Endothelial cell of umbilical vein (primary cell): ENCODE data around the gene VPS4A. TPM values are rescaled to one million over a fixed set of nuclear protein-coding genes. Genes with fewer than 3 reads are reported as not detected.

ENCODE experiments used
- BruUV-seq: library from RNA; stranded (reverse); fragments of 400-500 nt; replicated peaks from 2 replicates; lab custom pipeline; 2021; lab: Mats Ljungman, UMichigan
- CTCF ChIA-PET: fragments of 300-600, 350-600 bp; sonication (Branson Sonifier 250); formaldehyde crosslinking; loops from one replicate; lab custom pipeline; 2021; ENCODE audit warnings: antibody characterized with exemption, inconsistent platforms; lab: Charles Lee
- POLR2A ChIA-PET: fragments of 300-600, 350-600 bp; sonication (Branson Sonifier 250); formaldehyde crosslinking; loops from one replicate; lab custom pipeline; 2021; ENCODE audit warnings: antibody characterized with exemption, inconsistent platforms; lab: Charles Lee
- DNase-seq: peaks from one replicate; pipeline ENCODE4 v3.0.0-alpha.2; 2011; ENCODE audit warnings: low read depth, low spot score
- FAIRE-seq: peaks from 2 replicates; lab custom pipeline; 2011; peaks lifted over from hg19 to GRCh38; lab: Jason Lieb, UNC
- H2AFZ ChIP-seq: 2 replicates; pipeline ENCODE4 v1.6.0; 2012; ENCODE audit warnings: low read depth, low read length, control low read depth, inconsistent platforms
- H3K27ac ChIP-seq: 2 replicates; pipeline ENCODE4 v1.5.1; 2011; ENCODE audit warnings: low read depth, mild to moderate bottlenecking, control low read depth, low read length, moderate library complexity; ENCODE audit not compliant: insufficient read depth
- H3K27me3 ChIP-seq, 2 experiments: 2 replicates each; pipeline versions ENCODE4 v1.6.0 to v1.6.1; 2011; ENCODE audit warnings: low read length in 2 of 2, mixed read lengths in 1 of 2; ENCODE audit not compliant: control insufficient read depth in 2 of 2, insufficient read depth in 2 of 2
- H3K36me3 ChIP-seq, 2 experiments: 2 replicates in 1 of 2; 3 replicates in 1 of 2; pipeline ENCODE4 v1.5.1; 2011; ENCODE audit warnings: low read length in 2 of 2, mild to moderate bottlenecking in 1 of 2, moderate library complexity in 1 of 2; ENCODE audit not compliant: control insufficient read depth in 2 of 2, insufficient read depth in 2 of 2; ENCODE audit errors: extremely low read depth in 1 of 2
- H3K4me1 ChIP-seq: 3 replicates; pipeline ENCODE4 v1.5.1; 2011; ENCODE audit warnings: mild to moderate bottlenecking, low read length; ENCODE audit not compliant: control insufficient read depth, insufficient read depth; ENCODE audit errors: extremely low read depth
- H3K4me2 ChIP-seq: 2 replicates; pipeline ENCODE4 v1.6.1; 2011; ENCODE audit warnings: low read length, control low read depth, mixed read lengths; ENCODE audit not compliant: insufficient read depth
- H3K4me3 ChIP-seq, 3 experiments: fragments of 200-600 bp in 1 of 3; sonication (generic), shearing (Covaris generic) in 1 of 3; replicated peaks in 1 of 3; 2 replicates each; pipeline ENCODE4 v1.5.1; 2011 to 2016; ENCODE audit warnings: control low read depth in 3 of 3, low read length in 3 of 3, mild to moderate bottlenecking in 2 of 3, inconsistent platforms in 1 of 3, low read depth in 1 of 3, moderate library complexity in 1 of 3; ENCODE audit not compliant: insufficient read depth in 1 of 3
- H3K79me2 ChIP-seq: 2 replicates; pipeline ENCODE4 v1.6.0; 2012; ENCODE audit warnings: low read length, inconsistent platforms; ENCODE audit not compliant: control insufficient read depth, insufficient read depth
- H3K9ac ChIP-seq: replicated peaks from 2 replicates; pipeline ENCODE3; 2011; ENCODE audit warnings: low read length, control low read depth; ENCODE audit not compliant: insufficient read depth; ENCODE audit errors: extremely low read depth
- H3K9me1 ChIP-seq: replicated peaks from 3 replicates; pipeline ENCODE4 v1.6.0; 2011; ENCODE audit warnings: mild to moderate bottlenecking, low read length; ENCODE audit not compliant: control insufficient read depth, insufficient read depth; ENCODE audit errors: extremely low read depth
- H3K9me3 ChIP-seq: replicated peaks from 2 replicates; pipeline ENCODE4 v1.5.1; 2012; ENCODE audit warnings: low read length, inconsistent platforms; ENCODE audit not compliant: control insufficient read depth, insufficient read depth
- H4K20me1 ChIP-seq: replicated peaks from 2 replicates; pipeline ENCODE3; 2011; ENCODE audit warnings: mild to moderate bottlenecking, low read length; ENCODE audit not compliant: control insufficient read depth, insufficient read depth; ENCODE audit errors: extremely low read depth
- CTCF ChIP-seq, 2 donors: IDR thresholded peaks; 1 replicate in 1 of 2; 2 replicates in 1 of 2; pipeline ENCODE4 v1.5.1; 2011; ENCODE audit warnings: low read length in 2 of 2, mild to moderate bottlenecking in 2 of 2, moderate library complexity in 2 of 2, control low read depth in 1 of 2, inconsistent platforms in 1 of 2, low read depth in 1 of 2; ENCODE audit not compliant: insufficient read depth in 1 of 2; ENCODE audit errors: extremely low read depth in 1 of 2
- EZH2 ChIP-seq: IDR thresholded peaks from 2 replicates; pipeline ENCODE4 v1.6.1; 2012; ENCODE audit warnings: borderline replicate concordance, low read depth, mild to moderate bottlenecking, moderate library complexity, low read length, inconsistent platforms; ENCODE audit not compliant: severe bottlenecking
- FOS ChIP-seq: IDR thresholded peaks from 2 replicates; pipeline ENCODE4 v1.6.1; 2011; ENCODE audit warnings: mild to moderate bottlenecking, low read length, moderate library complexity, borderline replicate concordance; ENCODE audit not compliant: insufficient read depth
- GATA2 ChIP-seq: IDR thresholded peaks from 2 replicates; pipeline ENCODE4 v1.7.0; 2011; ENCODE audit warnings: low read depth, mild to moderate bottlenecking, moderate library complexity, mixed read lengths, low read length; ENCODE audit not compliant: insufficient read length, insufficient read depth
- JUN ChIP-seq: IDR thresholded peaks from 2 replicates; pipeline ENCODE4 v1.6.1; 2011; ENCODE audit warnings: borderline replicate concordance, low read depth; ENCODE audit not compliant: insufficient read length, insufficient read depth
- MAX ChIP-seq: IDR thresholded peaks from 2 replicates; pipeline ENCODE4 v1.6.1; 2011; ENCODE audit not compliant: insufficient read depth, insufficient read length
- MYC ChIP-seq: IDR thresholded peaks from one replicate; pipeline ENCODE4 v1.6.1; 2011; ENCODE audit warnings: mild to moderate bottlenecking, low read depth, low read length
- POLR2A ChIP-seq: IDR thresholded peaks from 2 replicates; pipeline ENCODE4 v1.6.1; 2012; ENCODE audit warnings: low read depth, mild to moderate bottlenecking, control low read depth, low read length
- POLR2AphosphoS5 ChIP-seq: IDR thresholded peaks from 2 replicates; pipeline ENCODE4 v1.6.1; 2012; ENCODE audit warnings: low read depth, mild to moderate bottlenecking, control low read depth, low read length, moderate library complexity; ENCODE audit not compliant: insufficient read depth
- dilution Hi-C: fragments of 300-500 bp; cut with MboI; formaldehyde crosslinking; loops from one replicate; pipeline ENCODE4 v1.15.0; 2019; ENCODE audit warnings: low sequenced_read_pairs; ENCODE audit not compliant: extremely low pct_ligation_motif_present
- intact Hi-C: fragments of 100-400 bp; cut with micrococcal nuclease; formaldehyde crosslinking; loops from one replicate; pipeline ENCODE4 v1.10.0; 2022
- polyA plus RNA-seq, 4 experiments: library from polyadenylated mRNA; depleted of rRNA in 3 of 4; stranded (reverse) in 3 of 4; unstranded in 1 of 4; fragments of >200 nt; gene quantifications; 2 replicates each; pipeline versions ENCODE4 v1.2.1 to v1.2.3, GENCODE V29; 2011 to 2012; ENCODE audit warnings: missing spikeins in 1 of 4
- total RNA-seq: library from RNA; stranded (reverse); gene quantifications from 2 replicates; pipeline ENCODE4 v1.2.3, GENCODE V29; 2021

VPS4A gene
- total and polyA plus RNA-seq, 2 donors (not counting 3 experiments of a cell fraction or from before 2014, with no cell fraction given): 22.3 to 34.8 TPM

- FAIRE-seq (no peak), DNase-seq (no peak)
- Histone ChIP-seq H3K36me3 (peaks cover 20 to 21% of the 10 kb centered on the region in 2 experiments), H3K79me2 (peaks cover 2% of the 10 kb centered on the region), H3K9me1 (no peaks in the 10 kb centered on the region), H2AFZ (no peak overlapping the region), H3K4me3 (no peak overlapping the region), H3K4me2 (no peak overlapping the region), H3K27me3 (no peaks in the 10 kb centered on the region), H4K20me1 (no peaks in the 10 kb centered on the region), H3K9me3 (no peaks in the 10 kb centered on the region), H3K4me1 (peaks cover 10% of the 10 kb centered on the region), H3K9ac (no peak overlapping the region), H3K27ac (no peak overlapping the region)
- BruUV-seq: no TSS peak
- CTCF ChIA-PET: no interaction called here
- intact Hi-C loops (no loop called here), dilution Hi-C loops (no loop called here)
- no peak for TF ChIP-seq FOS
- POLR2A ChIA-PET: no interaction called here
Observed at GRCh38 chr16:69365901-69366300, 54.8 kb downstream of the VPS4A start.

- dilution Hi-C loops (no loop called here), intact Hi-C loops (no loop called here)
- peaks cover 2% of the 10 kb centered on the region for H3K79me2 ChIP-seq
- H3K9me3 ChIP-seq: no peaks in the 10 kb centered on the region
- H3K9ac ChIP-seq: no peak overlapping the region
- H3K36me3 ChIP-seq: peaks cover 20 to 21% of the 10 kb centered on the region in 2 experiments
- H3K9me1 ChIP-seq: no peaks in the 10 kb centered on the region
- DNase-seq (no peak), FAIRE-seq (no peak)
- H3K4me2 ChIP-seq: no peak overlapping the region
- no peak overlapping the region for H3K27ac ChIP-seq
- POLR2A ChIA-PET: no interaction called here
- no peak overlapping the region for H2AFZ ChIP-seq
- no TSS peak for BruUV-seq
- no peak overlapping the region for H3K4me3 ChIP-seq
- CTCF ChIA-PET: no interaction called here
- no peaks in the 10 kb centered on the region for H4K20me1 ChIP-seq
- no peak for TF ChIP-seq JUN
- TF ChIP-seq POLR2AphosphoS5: no peak
- no peak for TF ChIP-seq FOS
- TF ChIP-seq CTCF (IDR thresholded peaks at IDR 0.05; ENCODE audit: extremely low read depth in 1 of 2, insufficient read depth in 1 of 2, low read depth in 1 of 2, low read length in 2 of 2): no peak
- TF ChIP-seq MYC: no peak
- no peak for TF ChIP-seq POLR2A
- no peak for TF ChIP-seq EZH2
- no peak for TF ChIP-seq GATA2
- no peak for TF ChIP-seq MAX
- peaks cover 10% of the 10 kb centered on the region for H3K4me1 ChIP-seq
- no peaks in the 10 kb centered on the region for H3K27me3 ChIP-seq
Observed at GRCh38 chr16:69366431-69366830, 55.3 kb downstream of the VPS4A start.
